Gastroesophageal sphincter (tissue), 4 donors: ENCODE results near the gene MGAT5B. TPM values are rescaled to one million over a fixed set of nuclear protein-coding genes. Genes with fewer than 3 reads are reported as not detected.

Experiments
- ATAC-seq: fragments of 150-250 bp; one replicate; pipeline ENCODE4 v1.9.1; 2016; ENCODE audit warnings: mild to moderate bottlenecking, moderate library complexity
- H3K27ac ChIP-seq, 4 donors: fragments of 200-600 bp; sonication (generic) in 3 of 4; 1 replicate in 3 of 4; 2 replicates in 1 of 4; pipeline ENCODE4 v1.5.1; 2016 to 2019
- H3K27me3 ChIP-seq: fragments of 200-600 bp; sonication (generic); one replicate; pipeline ENCODE4 v1.5.1; 2019
- H3K36me3 ChIP-seq, 2 donors: fragments of 200-600 bp; sonication (generic); one replicate each; pipeline ENCODE4 v1.5.1; 2019; ENCODE audit warnings: control low read depth in 1 of 2
- H3K4me1 ChIP-seq, 3 donors: fragments of 200-600 bp; sonication (generic); 1 replicate in 2 of 3; 2 replicates in 1 of 3; pipeline ENCODE4 v1.5.1; 2016 to 2019; ENCODE audit warnings: control low read depth in 2 of 3
- H3K4me3 ChIP-seq, 2 donors: fragments of 200-600 bp; sonication (generic); one replicate each; pipeline ENCODE4 v1.5.1; 2019; ENCODE audit warnings: mild to moderate bottlenecking in 1 of 2, moderate library complexity in 1 of 2
- H3K9me3 ChIP-seq, 3 donors: fragments of 200-600 bp; sonication (generic); one replicate each; pipeline ENCODE4 v1.5.1; 2017 to 2019; ENCODE audit warnings: control low read depth in 2 of 3
- EP300 ChIP-seq: sonication (generic); formaldehyde crosslinking; IDR thresholded peaks from one replicate; pipeline ENCODE4 v1.6.1; 2017; ENCODE audit warnings: antibody characterized with exemption, mild to moderate bottlenecking
- POLR2A ChIP-seq, 2 donors: fragments of 450-650 bp; IDR thresholded peaks; one replicate each; pipeline ENCODE4 v1.6.1; 2017; ENCODE audit warnings: antibody characterized with exemption in 2 of 2, mild to moderate bottlenecking in 2 of 2, moderate library complexity in 1 of 2
- POLR2AphosphoS5 ChIP-seq: sonication (generic); formaldehyde crosslinking; IDR thresholded peaks from one replicate; pipeline ENCODE4 v1.6.1; 2017; ENCODE audit warnings: antibody characterized with exemption
- WGBS, 2 donors: methylation state at CpG; one replicate each; pipeline ENCODE4 v1.1.5; 2018; ENCODE audit warnings: low coverage in 1 of 2; 5-methylcytosine and 5-hydroxymethylcytosine counted together
- total RNA-seq, 4 donors: library from RNA; depleted of rRNA; stranded (reverse); fragments of >200 nt; gene quantifications; one replicate each; pipeline ENCODE4 v1.1.0, GENCODE V29; 2016
- TF ChIP-seq, protein P1 (sequence below), 4 experiments: fragments of 200-600 bp in 2 of 4; fragments of 450-650 bp in 2 of 4; sonication (generic) in 1 of 4; IDR thresholded peaks; one replicate each; pipeline ENCODE4 v1.5.1; 2017 to 2019; ENCODE audit warnings: antibody characterized with exemption in 4 of 4, mild to moderate bottlenecking in 2 of 4, moderate library complexity in 2 of 4

The MGAT5B gene
- total RNA-seq, 4 donors from 2014 or later, result 0.12 to 0.81 (median 0.29) TPM

GRCh38 chr17:76833034-76833644 is 35.1 kb upstream of the MGAT5B start:
- Histone ChIP-seq H3K36me3 (no peaks in the 10 kb centered on the region), H3K9me3 (no peaks in the 10 kb centered on the region), H3K4me3 (no peak overlapping the region), H3K27ac (no peak overlapping the region), H3K4me1 (no peaks in the 10 kb centered on the region), H3K27me3 (peaks cover 49% of the 10 kb centered on the region)
- no peak for ATAC-seq
- TF ChIP-seq POLR2AphosphoS5 (no peak), POLR2A (IDR thresholded peaks at IDR 0.05) (no peak), EP300 (no peak)
- TF ChIP-seq, protein P1, sequence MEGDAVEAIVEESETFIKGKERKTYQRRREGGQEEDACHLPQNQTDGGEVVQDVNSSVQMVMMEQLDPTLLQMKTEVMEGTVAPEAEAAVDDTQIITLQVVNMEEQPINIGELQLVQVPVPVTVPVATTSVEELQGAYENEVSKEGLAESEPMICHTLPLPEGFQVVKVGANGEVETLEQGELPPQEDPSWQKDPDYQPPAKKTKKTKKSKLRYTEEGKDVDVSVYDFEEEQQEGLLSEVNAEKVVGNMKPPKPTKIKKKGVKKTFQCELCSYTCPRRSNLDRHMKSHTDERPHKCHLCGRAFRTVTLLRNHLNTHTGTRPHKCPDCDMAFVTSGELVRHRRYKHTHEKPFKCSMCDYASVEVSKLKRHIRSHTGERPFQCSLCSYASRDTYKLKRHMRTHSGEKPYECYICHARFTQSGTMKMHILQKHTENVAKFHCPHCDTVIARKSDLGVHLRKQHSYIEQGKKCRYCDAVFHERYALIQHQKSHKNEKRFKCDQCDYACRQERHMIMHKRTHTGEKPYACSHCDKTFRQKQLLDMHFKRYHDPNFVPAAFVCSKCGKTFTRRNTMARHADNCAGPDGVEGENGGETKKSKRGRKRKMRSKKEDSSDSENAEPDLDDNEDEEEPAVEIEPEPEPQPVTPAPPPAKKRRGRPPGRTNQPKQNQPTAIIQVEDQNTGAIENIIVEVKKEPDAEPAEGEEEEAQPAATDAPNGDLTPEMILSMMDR (IDR thresholded peaks at IDR 0.05), result no peak
- 77% methylated on average over 5 of the region's 7 CpGs; no CpG with 5 or more reads in 1 of the 2 donors for WGBS, 2 donors

DNA sequence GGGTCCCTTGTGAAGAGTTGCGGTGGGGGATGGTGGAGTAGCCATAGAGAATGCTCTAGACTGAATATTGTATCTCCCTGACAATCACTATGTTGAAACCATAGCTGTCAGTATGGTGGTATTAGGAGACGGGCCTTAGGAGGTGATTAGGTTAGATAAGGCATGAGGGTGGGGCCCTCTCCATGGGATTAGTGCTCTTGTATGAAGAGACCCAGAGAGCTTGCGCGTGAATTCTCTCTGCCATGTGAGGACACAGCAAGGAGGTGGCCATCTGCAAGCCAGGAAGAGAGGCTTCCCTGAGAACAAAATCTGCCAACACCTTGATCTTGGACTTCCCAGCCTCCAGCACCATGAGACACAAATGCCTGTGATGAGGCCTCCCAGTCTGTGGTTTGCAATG is 34.5 kb upstream of the MGAT5B start:
- TF ChIP-seq EP300 (no peak), POLR2A (IDR thresholded peaks at IDR 0.05) (no peak), POLR2AphosphoS5 (no peak)
- TF ChIP-seq, protein P1 (IDR thresholded peaks at IDR 0.05), result no peak
- Histone ChIP-seq H3K27me3 (peaks cover 49% of the 10 kb centered on the region), H3K27ac (no peak overlapping the region), H3K4me1 (no peaks in the 10 kb centered on the region), H3K4me3 (no peak overlapping the region), H3K9me3 (no peaks in the 10 kb centered on the region), H3K36me3 (no peaks in the 10 kb centered on the region)
- no peak for ATAC-seq
- 96 to 100% methylated on average over 1 to 4 of the region's 4 CpGs for WGBS, 2 donors

DNA sequence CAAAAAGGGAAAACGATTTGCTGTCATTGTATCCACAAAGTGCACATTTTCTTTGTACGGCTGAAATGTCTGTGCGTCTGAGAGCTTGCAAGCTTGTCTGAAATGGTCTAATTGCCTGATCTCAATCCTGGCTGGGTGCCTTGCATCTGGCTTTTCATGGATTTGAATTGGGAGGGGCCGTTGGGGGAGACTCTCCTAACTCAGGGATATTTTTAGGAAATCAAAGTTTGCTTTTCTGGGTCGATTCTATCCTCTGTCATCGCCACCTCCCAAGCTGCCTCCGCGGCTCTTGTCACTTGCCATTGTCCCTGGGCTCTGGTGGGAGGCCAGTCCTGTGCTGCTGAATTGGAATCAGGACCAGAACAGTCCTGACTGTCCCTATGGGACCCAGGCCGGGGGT is 33.3 kb upstream of the MGAT5B start:
- TF ChIP-seq POLR2A (IDR thresholded peaks at IDR 0.05), result no peak
- TF ChIP-seq EP300, result no peak
- TF ChIP-seq, protein P1 (IDR thresholded peaks at IDR 0.05), result no peak
- TF ChIP-seq POLR2AphosphoS5, result no peak
- H3K36me3 ChIP-seq, result no peaks in the 10 kb centered on the region

DNA sequence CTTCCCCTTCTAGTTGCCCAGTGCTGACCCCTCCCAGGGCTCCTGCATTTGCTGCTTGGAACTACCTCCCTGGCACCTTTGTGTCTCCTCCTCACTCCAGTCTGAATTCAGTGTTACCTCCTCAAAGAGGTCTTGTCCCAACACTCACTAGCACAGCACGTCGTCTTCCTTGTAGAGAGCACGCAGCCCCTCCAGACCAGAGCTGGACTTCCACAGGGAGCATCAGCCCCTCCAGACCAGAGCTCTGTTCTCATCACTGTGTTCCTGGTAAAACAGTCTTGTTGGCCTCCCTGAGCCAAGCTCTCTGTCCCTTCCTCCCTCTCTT is 27.8 kb upstream of the MGAT5B start:
- H3K36me3 ChIP-seq, result no peaks in the 10 kb centered on the region
- no peak overlapping the region for H3K27ac ChIP-seq
- H3K9me3 ChIP-seq, result no peaks in the 10 kb centered on the region
- ATAC-seq, result no peak
- H3K4me1 ChIP-seq, result peaks cover 0 to 23% (median 0%) of the 10 kb centered on the region in 3 donors
- H3K4me3 ChIP-seq, result no peak overlapping the region
- 0 to 19% methylated on average over 3 of the region's 3 CpGs for WGBS, 2 donors
- H3K27me3 ChIP-seq, result peaks cover 73% of the 10 kb centered on the region
- TF ChIP-seq, protein P1 (IDR thresholded peaks at IDR 0.05), result no peak
- TF ChIP-seq EP300 (no peak), POLR2AphosphoS5 (no peak), POLR2A (IDR thresholded peaks at IDR 0.05) (no peak)

More for the DNA sequence above, 33.3 kb upstream of the MGAT5B start:
- no peak for ATAC-seq
- Histone ChIP-seq H3K4me1 (peaks cover 0 to 7% (median 0%) of the 10 kb centered on the region in 3 donors), H3K27ac (no peak overlapping the region), H3K9me3 (no peaks in the 10 kb centered on the region), H3K4me3 (no peak overlapping the region), H3K27me3 (peaks cover 54% of the 10 kb centered on the region)
- 15 to 44% methylated on average over 4 to 9 of the region's 9 CpGs for WGBS, 2 donors
